Mesothelial cell of epicardium (in vitro differentiated cells): ENCODE measurements around the gene LBP. TPM values are rescaled to one million over a fixed set of nuclear protein-coding genes. Genes with fewer than 3 reads are reported as not detected.

Experiments
- DNase-seq, 2 experiments: peaks; one replicate each; pipeline ENCODE4 v3.0.0; 2021; ENCODE audit warnings: low spot score in 2 of 2; ENCODE audit not compliant: unreplicated experiment in 2 of 2
- H3K27ac Mint-ChIP-seq: 2 replicates; pipeline ENCODE4 v1.8.0; 2021; ENCODE audit warnings: mixed read lengths
- H3K27me3 Mint-ChIP-seq: 2 replicates; pipeline ENCODE4 v1.8.0; 2021; ENCODE audit warnings: low read depth, mixed read lengths
- H3K36me3 Mint-ChIP-seq: 2 replicates; pipeline ENCODE4 v1.8.0; 2021; ENCODE audit warnings: mixed read lengths
- H3K4me1 Mint-ChIP-seq: 2 replicates; pipeline ENCODE4 v1.8.0; 2021; ENCODE audit warnings: mixed read lengths
- H3K4me3 Mint-ChIP-seq: 2 replicates; pipeline ENCODE4 v1.8.0; 2021; ENCODE audit warnings: mild to moderate bottlenecking, moderate library complexity, mixed read lengths
- H3K9me3 Mint-ChIP-seq: 2 replicates; pipeline ENCODE4 v1.8.0; 2021; ENCODE audit warnings: mixed read lengths
- CTCF ChIP-seq: fragments of 200-600 bp; sonication (generic); IDR thresholded peaks from one replicate; pipeline ENCODE4 v1.5.0; 2021; ENCODE audit warnings: antibody characterized with exemption; ENCODE audit not compliant: unreplicated experiment
- total RNA-seq: library from RNA; stranded (reverse); gene quantifications from 3 replicates; pipeline ENCODE4 v1.2.1, GENCODE V29; 2021

LBP gene
- total RNA-seq, result not detected in 3 replicates

- no peak within 1 kb of the TSS for H3K27ac Mint-ChIP-seq
- no peak for DNase-seq
- H3K4me1 Mint-ChIP-seq, result peaks cover 8% of the 10 kb centered on the region
- no peak within 1 kb of the TSS for H3K4me3 Mint-ChIP-seq
- no peaks in the 10 kb centered on the region for H3K9me3 Mint-ChIP-seq
- no peaks in the 10 kb centered on the region for H3K36me3 Mint-ChIP-seq
- TF ChIP-seq CTCF, result no peak
- no peaks in the 10 kb centered on the region for H3K27me3 Mint-ChIP-seq
Observed at GRCh38 chr20:38346247-38346651, at the start of gene LBP. TSS of gene LBP (plus strand) at chr20:38346482. CDS start at chr20:38346517, 35 bp downstream.

GRCh38 chr20:38297916-38298674 lies 48.2 kb upstream of the LBP start:
- Mint-ChIP-seq H3K27ac (peak overlapping the region; percentile 95), H3K36me3 (no peaks in the 10 kb centered on the region), H3K9me3 (no peaks in the 10 kb centered on the region), H3K27me3 (no peaks in the 10 kb centered on the region), H3K4me3 (no peak overlapping the region), H3K4me1 (peaks cover 17% of the 10 kb centered on the region)
- DNase-seq, result no peak
- TF ChIP-seq CTCF, result no peak

- Mint-ChIP-seq H3K27ac (peak overlapping the region; percentile 95), H3K4me3 (no peak overlapping the region), H3K4me1 (peaks cover 14% of the 10 kb centered on the region), H3K27me3 (no peaks in the 10 kb centered on the region), H3K9me3 (no peaks in the 10 kb centered on the region), H3K36me3 (no peaks in the 10 kb centered on the region)
- no peak for DNase-seq
- no peak for TF ChIP-seq CTCF
Observed at GRCh38 chr20:38298768-38299288, 47.5 kb upstream of the LBP start.

- no peaks in the 10 kb centered on the region for H3K36me3 Mint-ChIP-seq
- H3K4me3 Mint-ChIP-seq, result no peak overlapping the region
- DNase-seq, result no peak
- no peaks in the 10 kb centered on the region for H3K9me3 Mint-ChIP-seq
- H3K27me3 Mint-ChIP-seq, result no peaks in the 10 kb centered on the region
- TF ChIP-seq CTCF, result no peak
- peaks cover 14% of the 10 kb centered on the region for H3K4me1 Mint-ChIP-seq
- H3K27ac Mint-ChIP-seq, result peak overlapping the region; percentile 50
Observed at GRCh38 chr20:38299963-38300362, 46.3 kb upstream of the LBP start.

- Mint-ChIP-seq H3K27me3 (no peaks in the 10 kb centered on the region), H3K4me1 (peaks cover 14% of the 10 kb centered on the region), H3K4me3 (no peak overlapping the region), H3K27ac (peak overlapping the region; percentile 59), H3K36me3 (no peaks in the 10 kb centered on the region), H3K9me3 (no peaks in the 10 kb centered on the region)
- no peak for DNase-seq
- TF ChIP-seq CTCF, result no peak
Observed at GRCh38 chr20:38300438-38300837, 45.8 kb upstream of the LBP start.
